Caco-2 (cell line): ENCODE measurements around the gene GABARAPL2. TPM values are rescaled to one million over a fixed set of nuclear protein-coding genes. Genes with fewer than 3 reads are reported as not detected.
"Not testable (repeated sequence)": the region's sequence is repeated elsewhere in the genome, so short reads cannot be mapped to it uniquely, and the experiment has no call there.

Experiments
- BruUV-seq: library from RNA; stranded (reverse); fragments of 400-500 nt; replicated peaks from 2 replicates; lab custom pipeline; 2021; lab: Mats Ljungman, UMichigan
- CTCF ChIA-PET: fragments of 300-600 bp; sonication (Branson Sonifier 250); formaldehyde crosslinking; loops from one replicate; lab custom pipeline; 2022; ENCODE audit warnings: antibody characterized with exemption; lab: Charles Lee
- POLR2A ChIA-PET: fragments of 300-600 bp; sonication (Branson Sonifier 250); formaldehyde crosslinking; loops from one replicate; lab custom pipeline; 2022; ENCODE audit warnings: antibody characterized with exemption; lab: Charles Lee
- DNase-seq, 2 experiments: peaks; one replicate each; pipeline versions ENCODE4 v3.0.0 to v3.0.0-alpha.2; 2020 to 2022
- H3K27me3 ChIP-seq: replicated peaks from 2 replicates; pipeline ENCODE4 v1.6.0; 2011; ENCODE audit warnings: low read length; ENCODE audit not compliant: control insufficient read depth, insufficient read depth
- H3K36me3 ChIP-seq: 2 replicates; pipeline ENCODE4 v1.5.1; 2011; ENCODE audit warnings: low read length; ENCODE audit not compliant: control insufficient read depth, insufficient read depth
- H3K4me1 ChIP-seq: fragments of 250-450 bp; sonication (Bioruptor Pico); 2 replicates; pipeline ENCODE4 v1.5.1; 2020; ENCODE audit warnings: mild to moderate bottlenecking
- H3K4me3 ChIP-seq: 2 replicates; pipeline ENCODE4 v1.5.1; 2011; ENCODE audit warnings: low read depth, mild to moderate bottlenecking, control low read depth, low read length
- H3K9me3 ChIP-seq: fragments of 250-450 bp; sonication (Bioruptor Pico); 2 replicates; pipeline ENCODE4 v1.5.1; 2020; ENCODE audit warnings: mild to moderate bottlenecking, moderate library complexity
- H3K27ac Mint-ChIP-seq: one replicate; pipeline ENCODE4 v1.8.0; 2022; ENCODE audit warnings: mixed read lengths; ENCODE audit not compliant: unreplicated experiment
- H3K27me3 Mint-ChIP-seq: one replicate; pipeline ENCODE4 v1.8.0; 2022; ENCODE audit warnings: mixed read lengths; ENCODE audit not compliant: insufficient read depth, unreplicated experiment
- H3K36me3 Mint-ChIP-seq: one replicate; pipeline ENCODE4 v1.8.0; 2022; ENCODE audit warnings: mild to moderate bottlenecking, mixed read lengths; ENCODE audit not compliant: insufficient read depth, unreplicated experiment
- H3K4me1 Mint-ChIP-seq: one replicate; pipeline ENCODE4 v1.8.0; 2022; ENCODE audit warnings: low read depth, mixed read lengths; ENCODE audit not compliant: unreplicated experiment
- H3K4me3 Mint-ChIP-seq: one replicate; pipeline ENCODE4 v1.8.0; 2022; ENCODE audit warnings: mild to moderate bottlenecking, moderate library complexity, mixed read lengths; ENCODE audit not compliant: unreplicated experiment
- H3K9me3 Mint-ChIP-seq: one replicate; pipeline ENCODE4 v1.8.0; 2022; ENCODE audit warnings: mixed read lengths; ENCODE audit not compliant: unreplicated experiment
- CTCF ChIP-seq, 2 experiments: fragments of 200-600 bp in 1 of 2; IDR thresholded peaks; 1 replicate in 1 of 2; 2 replicates in 1 of 2; pipeline versions ENCODE4 v1.5.1 to v1.8.0; 2011 to 2022; ENCODE audit warnings: antibody characterized with exemption in 1 of 2, control low read depth in 1 of 2, inconsistent platforms in 1 of 2, low read depth in 1 of 2, low read length in 1 of 2, mild to moderate bottlenecking in 1 of 2, moderate library complexity in 1 of 2; ENCODE audit not compliant: insufficient read depth in 1 of 2, severe bottlenecking in 1 of 2, unreplicated experiment in 1 of 2
- intact Hi-C: fragments of 100-400 bp; cut with micrococcal nuclease; formaldehyde crosslinking; loops from one replicate; pipeline ENCODE4 v1.10.0; 2022; ENCODE audit not compliant: unreplicated experiment
- total RNA-seq: library from RNA; stranded (reverse); gene quantifications from 2 replicates; pipeline ENCODE4 v1.2.3, GENCODE V29; 2022

The GABARAPL2 gene
- total RNA-seq, 1 experiment from 2014 or later = 88.2 TPM

- intact Hi-C loops = no loop called here
- no peaks in the 10 kb centered on the region for H3K27me3 ChIP-seq
- no peak for TF ChIP-seq CTCF (IDR thresholded peaks at IDR 0.05; ENCODE audit: insufficient read depth in 1 of 2, low read depth in 1 of 2, low read length in 1 of 2, severe bottlenecking in 1 of 2, unreplicated experiment in 1 of 2)
- H3K36me3 ChIP-seq = no peaks in the 10 kb centered on the region; the same call in 1 of the 2 replicates
- POLR2A ChIA-PET = interaction anchor here (0.6 kb wide), 1 partner anchor 35 kb away, joined by 4 read pairs; the partner anchor contains the start of gene ADAT1
- Mint-ChIP-seq H3K9me3 (no peaks in the 10 kb centered on the region), H3K4me1 (peaks cover 6% of the 10 kb centered on the region), H3K27ac (no peak overlapping the region), H3K4me3 (no peak overlapping the region), H3K36me3 (peaks cover 5% of the 10 kb centered on the region), H3K27me3 (no peaks in the 10 kb centered on the region)
- H3K4me1 ChIP-seq = no peaks in the 10 kb centered on the region
- BruUV-seq = no TSS peak
- H3K4me3 ChIP-seq = no peak overlapping the region
- CTCF ChIA-PET = no interaction called here
- DNase-seq = no peak
- no peaks in the 10 kb centered on the region for H3K9me3 ChIP-seq
These were observed 22.5 kb downstream of the GABARAPL2 start for GRCh38 chr16:75588716-75589115.

- intact Hi-C loops = no loop called here
- Mint-ChIP-seq H3K4me3 (no peak overlapping the region), H3K36me3 (peaks cover 8% of the 10 kb centered on the region), H3K9me3 (no peaks in the 10 kb centered on the region), H3K4me1 (peaks cover 4% of the 10 kb centered on the region), H3K27me3 (no peaks in the 10 kb centered on the region), H3K27ac (no peak overlapping the region)
- Histone ChIP-seq H3K4me1 (no peaks in the 10 kb centered on the region), H3K9me3 (no peaks in the 10 kb centered on the region), H3K4me3 (no peak overlapping the region), H3K36me3 (no peaks in the 10 kb centered on the region; the same call in 1 of the 2 replicates), H3K27me3 (no peaks in the 10 kb centered on the region)
- BruUV-seq = no TSS peak
- TF ChIP-seq CTCF (IDR thresholded peaks at IDR 0.05; ENCODE audit: insufficient read depth in 1 of 2, low read depth in 1 of 2, low read length in 1 of 2, severe bottlenecking in 1 of 2, unreplicated experiment in 1 of 2) = no peak
- no peak for DNase-seq
- ChIA-PET POLR2A (interaction anchor here (0.5 to 0.6 kb wide), 2 partner anchors 34 to 814 kb away, joined by 3 to 4 read pairs; partner anchors contain the start of genes ADAT1 and FA2H), CTCF (no interaction called here)
These were observed 23.1 kb downstream of the GABARAPL2 start for GRCh38 chr16:75589306-75589705.

DNA sequence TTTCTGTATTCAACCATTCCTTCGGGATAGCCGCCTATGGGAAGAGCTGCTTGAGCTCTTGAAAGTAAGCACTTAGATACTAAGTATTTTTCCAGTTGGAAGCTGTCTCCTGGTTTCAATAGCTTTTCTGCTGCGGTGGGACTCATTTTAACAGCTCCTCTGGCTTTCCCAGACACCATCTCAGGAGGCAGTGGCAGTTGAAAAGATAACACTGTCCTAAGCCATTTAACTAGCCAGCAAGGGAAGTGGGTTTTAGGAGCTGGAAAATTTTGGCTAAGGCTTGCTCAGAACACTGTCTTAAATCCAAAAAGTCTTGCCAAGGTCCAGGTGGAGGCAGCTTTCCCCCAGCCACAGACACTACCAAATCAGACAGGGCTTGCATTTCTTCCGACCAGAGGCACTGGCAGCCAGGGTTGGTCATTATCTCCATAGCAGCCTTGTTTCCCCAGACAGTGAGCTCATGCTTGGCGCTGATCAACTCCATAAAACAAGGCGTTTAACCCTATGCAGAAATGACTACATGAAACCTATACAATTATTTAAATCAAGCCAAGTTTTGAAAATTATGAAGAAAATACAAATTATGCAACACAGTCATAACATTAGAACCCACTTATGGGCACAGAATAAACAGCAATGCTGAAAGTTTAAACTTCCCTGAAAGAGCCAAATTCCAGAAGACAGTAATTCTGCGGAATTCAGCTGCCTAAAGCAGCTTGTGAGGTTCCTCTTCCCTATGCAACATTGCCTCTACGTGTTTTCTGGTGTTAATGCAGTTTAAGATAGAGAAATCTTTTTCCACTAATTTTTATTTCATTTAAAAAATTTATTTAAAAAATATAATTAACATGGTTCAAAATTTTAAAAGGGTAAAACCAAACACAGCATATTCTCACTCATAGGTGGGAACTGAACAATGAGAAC is 25.0 kb downstream of the GABARAPL2 start:
- no peaks in the 10 kb centered on the region for H3K4me1 Mint-ChIP-seq
- DNase-seq = no peak
- POLR2A ChIA-PET = no interaction called here
- Histone ChIP-seq H3K27me3 (no peaks in the 10 kb centered on the region), H3K4me1 (no peaks in the 10 kb centered on the region), H3K36me3 (no peaks in the 10 kb centered on the region), H3K9me3 (no peaks in the 10 kb centered on the region), H3K4me3 (no peak overlapping the region)
- TF ChIP-seq CTCF (IDR thresholded peaks at IDR 0.05; ENCODE audit: insufficient read depth in 1 of 2, low read depth in 1 of 2, low read length in 1 of 2, severe bottlenecking in 1 of 2, unreplicated experiment in 1 of 2) = no peak
- H3K27me3 Mint-ChIP-seq = no peaks in the 10 kb centered on the region
- H3K4me3 Mint-ChIP-seq = no peak overlapping the region
- H3K36me3 Mint-ChIP-seq = peaks cover 20% of the 10 kb centered on the region
- intact Hi-C loops = no loop called here
- CTCF ChIA-PET = no interaction called here
- H3K9me3 Mint-ChIP-seq = no peaks in the 10 kb centered on the region
- H3K27ac Mint-ChIP-seq = no peak overlapping the region
- BruUV-seq = no TSS peak

- intact Hi-C loops, H3K27ac Mint-ChIP-seq, CTCF ChIA-PET: not testable (repeated sequence)
These were observed 25.7 kb downstream of the GABARAPL2 start for GRCh38 chr16:75591927-75592326.

More at GRCh38 chr16:75591927-75592326, 25.7 kb downstream of the GABARAPL2 start:
- H3K4me1 ChIP-seq, DNase-seq, H3K27me3 ChIP-seq, H3K4me3 Mint-ChIP-seq, POLR2A ChIA-PET, BruUV-seq, H3K27me3 Mint-ChIP-seq, H3K4me3 ChIP-seq, H3K9me3 Mint-ChIP-seq, H3K36me3 ChIP-seq, H3K4me1 Mint-ChIP-seq, H3K9me3 ChIP-seq: not testable (repeated sequence)
- H3K36me3 Mint-ChIP-seq = peaks cover 22% of the 10 kb centered on the region
